HL-60 (cell line): Measurements from ENCODE around the gene GPD2.

Experiments used
- CTCF ChIP-seq: IDR thresholded peaks from one replicate; pipeline ENCODE4 v1.5.1; 2011; ENCODE audit warnings: low read length, control low read depth, inconsistent platforms; ENCODE audit not compliant: insufficient read depth
- GABPA ChIP-seq: IDR thresholded peaks from 2 replicates; pipeline ENCODE4 v1.6.1; 2012; ENCODE audit warnings: low read depth
- POLR2AphosphoS5 ChIP-seq: IDR thresholded peaks from 2 replicates; pipeline ENCODE4 v1.6.1; 2012; ENCODE audit warnings: low read depth
- REST ChIP-seq: IDR thresholded peaks from 2 replicates; pipeline ENCODE4 v1.6.1; 2012; ENCODE audit warnings: low read depth; ENCODE audit not compliant: insufficient replicate concordance

GRCh38 chr2:156600196-156600595, 164.0 kb downstream of the GPD2 start:
- TF ChIP-seq CTCF (no peak), REST (no peak), POLR2AphosphoS5 (no peak), GABPA (no peak)
